Frontal cortex (tissue), 4 donors: ENCODE measurements around the gene MRPL30. TPM values are rescaled to one million over a fixed set of nuclear protein-coding genes. Genes with fewer than 3 reads are reported as not detected.
"Not testable (repeated sequence)": the region's sequence is repeated elsewhere in the genome, so short reads cannot be mapped to it uniquely, and the experiment has no call there.

Experiments
- DNase-seq, 2 donors: peaks; one replicate each; pipeline ENCODE4 v3.0.0; 2012; ENCODE audit warnings: low spot score in 2 of 2
- FAIRE-seq: peaks from 2 replicates; lab custom pipeline; 2012; peaks lifted over from hg19 to GRCh38; lab: Jason Lieb, UNC
- total RNA-seq: library from RNA; depleted of rRNA; stranded (reverse); fragments of >200 nt; gene quantifications from one replicate; pipeline ENCODE4 v1.2.3, GENCODE V29; 2014
- donor health status: control.
- donor health status: control.
- donor health status: control.

The MRPL30 gene
- total RNA-seq, 1 donor from 2014 or later, result 90.9 TPM

- DNase-seq, result no peak
- no peak for FAIRE-seq
Observed at GRCh38 chr2:99181624-99182000, 628 bp downstream of the MRPL30 start.

- DNase-seq (no peak), FAIRE-seq (no peak)
Observed at GRCh38 chr2:99183025-99183424, 2.0 kb downstream of the MRPL30 start.

DNA sequence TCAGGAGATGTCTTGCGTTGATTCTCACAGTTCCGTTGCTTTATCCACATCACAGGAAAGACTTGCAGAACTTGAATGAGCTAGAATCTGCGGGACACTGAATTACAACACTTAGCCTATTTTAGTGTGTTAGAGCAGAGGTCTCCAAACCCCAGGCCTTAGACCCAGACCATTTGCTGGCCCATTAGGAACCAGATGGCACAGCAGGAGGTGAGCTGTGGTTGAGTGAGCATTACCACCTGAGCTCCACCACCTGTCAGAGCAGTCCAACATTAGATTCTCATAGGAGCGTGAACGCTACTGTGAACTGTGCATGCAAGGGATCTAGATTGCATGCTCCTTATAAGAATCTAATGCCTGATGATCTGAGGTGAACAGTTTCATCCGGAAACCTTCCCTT is 3.8 kb downstream of the MRPL30 start:
- no peak for DNase-seq
- FAIRE-seq, result no peak

GRCh38 chr2:99187011-99187410 is 6.0 kb downstream of the MRPL30 start:
- FAIRE-seq (no peak), DNase-seq (no peak)

GRCh38 chr2:99188357-99188756 is 7.4 kb downstream of the MRPL30 start:
- DNase-seq (no peak), FAIRE-seq (no peak)

DNA sequence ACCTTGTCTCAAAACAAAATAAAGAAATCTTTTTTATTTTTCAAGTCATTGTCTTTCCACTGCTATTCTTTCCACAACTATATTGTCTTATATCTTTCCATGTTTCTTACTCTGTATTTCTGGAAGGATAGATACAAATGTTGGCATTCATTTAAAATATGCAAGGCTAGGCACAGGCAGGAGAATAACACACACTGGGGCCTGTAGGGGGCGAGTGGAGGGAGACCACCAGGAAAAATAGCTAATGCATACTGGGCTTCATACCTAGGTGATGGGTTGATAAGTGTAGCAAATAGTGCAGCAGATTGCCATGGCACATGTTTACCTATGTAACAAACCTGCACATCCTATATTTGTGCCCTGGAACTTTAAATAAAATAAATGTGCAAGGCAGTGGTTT is 9.6 kb downstream of the MRPL30 start:
- no peak for FAIRE-seq
- no peak for DNase-seq

- DNase-seq, FAIRE-seq: not testable (repeated sequence)
Observed at GRCh38 chr2:99192364-99192763, 11.4 kb downstream of the MRPL30 start.

DNA sequence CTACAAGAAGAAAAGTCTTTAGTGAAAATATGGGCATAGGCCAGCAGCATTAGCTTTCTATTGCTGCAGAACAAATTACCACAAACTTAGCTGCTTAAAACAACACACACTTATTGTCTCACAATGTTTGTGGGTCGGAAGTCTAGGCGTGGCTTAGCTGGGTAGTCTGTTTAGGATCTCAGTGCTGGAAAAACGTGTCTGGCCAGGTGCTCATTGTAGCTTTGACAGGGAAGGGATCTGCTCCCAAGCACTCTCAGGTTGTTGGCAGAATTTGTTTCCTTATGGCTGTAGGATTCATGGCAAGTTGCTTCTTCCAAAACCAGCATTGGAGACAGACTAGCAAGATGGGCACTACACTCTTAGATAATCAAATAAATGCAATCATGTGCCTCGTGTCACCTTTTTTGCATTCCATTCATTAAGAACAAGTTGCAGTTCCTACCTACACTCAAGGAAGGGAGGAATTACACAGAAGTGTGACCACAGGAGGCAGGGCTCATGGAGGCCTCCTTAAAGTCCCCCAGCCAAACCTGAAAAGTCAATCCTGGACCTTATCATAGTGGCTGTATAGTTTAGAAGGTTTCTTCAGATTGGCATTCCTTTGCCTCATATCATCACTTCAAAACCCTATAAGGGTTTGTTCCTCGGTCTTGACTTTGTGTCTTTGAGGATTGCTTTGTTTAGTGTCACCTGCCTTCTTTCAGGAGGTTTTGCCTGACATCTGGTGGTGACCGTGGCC is 17.3 kb downstream of the MRPL30 start:
- no peak for FAIRE-seq
- DNase-seq, result no peak

GRCh38 chr2:99200076-99200800 is 19.3 kb downstream of the MRPL30 start:
- FAIRE-seq (no peak), DNase-seq (no peak)

- FAIRE-seq, result no peak
- no peak for DNase-seq
Observed at GRCh38 chr2:99201959-99202678, 21.1 kb downstream of the MRPL30 start.

DNA sequence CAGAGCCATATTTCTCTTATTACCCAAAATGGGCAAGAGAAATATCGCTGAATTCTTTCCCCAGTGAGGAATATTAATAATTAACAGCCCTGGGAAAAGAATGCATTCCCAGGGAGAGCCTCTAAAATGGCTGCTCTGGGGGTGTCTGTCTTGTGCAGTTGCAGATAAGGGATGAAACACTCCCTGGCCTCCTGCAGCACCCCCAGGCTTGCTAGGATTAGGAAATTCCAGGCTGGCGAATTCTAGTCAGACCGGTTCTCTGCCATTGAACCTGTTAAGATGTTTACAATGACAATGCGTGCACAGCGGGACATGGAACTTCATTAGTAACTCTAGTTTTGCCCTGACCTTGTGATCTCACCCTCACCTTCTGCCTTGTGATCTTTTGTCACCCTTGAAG is 24.5 kb downstream of the MRPL30 start:
- FAIRE-seq (no peak), DNase-seq (no peak)

DNA sequence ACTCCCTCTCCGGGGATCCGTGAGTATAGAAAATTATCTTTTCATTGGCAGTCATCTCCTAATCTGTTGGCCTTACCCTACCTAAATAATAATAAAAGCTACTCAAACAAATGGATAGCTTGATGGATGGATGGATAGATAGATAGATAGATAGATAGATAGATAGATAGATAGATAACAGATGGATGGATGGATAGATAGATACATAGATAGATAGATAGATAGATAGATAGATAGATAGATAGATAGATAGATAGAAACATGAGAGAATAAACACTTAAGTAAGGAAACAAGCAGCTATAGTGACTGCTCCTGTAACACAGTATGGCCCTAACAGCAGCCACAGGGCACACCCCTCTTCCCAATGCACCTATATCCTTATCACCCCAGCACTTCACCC is 35.1 kb downstream of the MRPL30 start:
- DNase-seq, result no peak
- no peak for FAIRE-seq

GRCh38 chr2:99217929-99218501 is 37.0 kb downstream of the MRPL30 start:
- DNase-seq (no peak), FAIRE-seq (no peak)

- DNase-seq, FAIRE-seq: not testable (repeated sequence)
Observed at GRCh38 chr2:99233177-99233576, 52.2 kb downstream of the MRPL30 start.

DNA sequence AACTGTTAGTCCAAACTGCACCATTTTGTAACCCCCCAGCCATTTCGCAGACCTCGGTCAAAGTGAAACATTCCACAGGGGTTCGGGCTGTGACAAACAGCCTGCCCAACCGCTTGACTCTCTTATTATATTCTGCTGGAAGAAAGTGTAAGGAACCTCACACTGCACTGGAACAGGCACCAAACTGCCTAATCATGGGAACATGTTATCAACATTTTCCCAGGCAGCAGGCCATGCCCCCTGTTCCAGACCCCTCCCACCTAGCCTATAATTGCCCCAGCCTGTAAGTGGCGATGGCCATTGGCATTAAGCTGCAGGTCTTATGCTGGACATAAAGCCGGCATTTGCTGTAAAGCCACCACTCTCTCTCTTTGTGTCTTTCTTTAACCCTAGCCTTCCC is 57.6 kb downstream of the MRPL30 start:
- FAIRE-seq (no peak), DNase-seq (no peak)

DNA sequence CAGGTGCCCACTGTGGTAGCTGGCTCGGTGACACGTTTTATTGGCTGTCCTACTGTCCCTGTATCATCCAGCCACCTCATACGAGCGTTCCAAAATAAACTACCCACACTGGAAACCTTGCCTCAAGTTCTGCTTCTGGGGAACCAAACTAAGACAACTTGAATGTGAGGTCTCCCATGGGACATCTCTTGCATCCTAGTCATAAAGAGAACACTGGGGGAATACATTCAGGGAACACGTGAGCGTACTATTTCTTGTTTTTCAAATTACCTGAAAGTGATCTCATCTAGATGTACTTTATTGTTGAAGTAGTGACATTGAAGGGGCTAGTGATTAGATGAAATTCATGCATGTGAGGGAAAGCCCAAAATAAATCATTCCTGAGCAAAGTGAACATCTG is 59.4 kb downstream of the MRPL30 start:
- FAIRE-seq (no peak), DNase-seq (no peak)

DNA sequence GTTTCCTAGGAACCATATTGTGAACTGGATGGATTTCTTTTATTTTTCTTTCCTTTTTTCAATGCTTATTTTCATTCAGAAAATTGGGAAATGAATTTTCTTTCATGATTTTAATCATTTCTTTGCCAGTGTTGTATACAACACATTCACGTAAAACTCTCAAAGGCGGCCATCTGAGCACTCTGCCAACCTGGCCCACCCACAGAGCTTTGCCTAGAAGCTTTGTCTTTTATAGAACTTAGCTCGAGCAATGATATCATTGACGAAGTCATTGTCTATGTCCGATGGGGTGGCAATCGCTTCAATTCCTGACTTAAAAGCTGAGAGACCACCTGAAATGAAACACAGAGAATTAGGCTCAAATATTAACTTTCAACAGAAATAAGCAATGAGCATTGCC is 61.2 kb downstream of the MRPL30 start:
- FAIRE-seq, result no peak
- DNase-seq, result no peak
